PC-3 (cell line): ENCODE data around the gene C9orf50.

Source experiments
- CTCF ChIP-seq: fragments of 300-600 bp; sonication (generic); conservative IDR thresholded peaks from 2 replicates; pipeline ENCODE4 v1.5.1; 2017; ENCODE audit warnings: antibody characterized with exemption, low read depth, mild to moderate bottlenecking, low read length
- EZH2 ChIP-seq: fragments of 300-600 bp; sonication (generic); IDR thresholded peaks from one replicate; pipeline ENCODE4 v1.6.1; 2017; ENCODE audit warnings: antibody characterized with exemption, mild to moderate bottlenecking, low read length; ENCODE audit not compliant: unreplicated experiment
- EZH2phosphoT487 ChIP-seq: fragments of 300-600 bp; sonication (generic); IDR thresholded peaks from 2 replicates; pipeline ENCODE4 v1.6.1; 2018; ENCODE audit warnings: mild to moderate bottlenecking, antibody characterized with exemption, low read length, borderline replicate concordance

- TF ChIP-seq EZH2: no peak
- TF ChIP-seq CTCF: no peak
- no peak for TF ChIP-seq EZH2phosphoT487
Observed at GRCh38 chr9:129590466-129590865, 30.4 kb downstream of the C9orf50 start.
